GM20431 (cell line): ENCODE data around the gene KDM3B.
"Not testable (repeated sequence)": the region's sequence is repeated elsewhere in the genome, so short reads cannot be mapped to it uniquely, and the experiment has no call there.

Experiments
- in situ Hi-C: fragments of 300-500 bp; cut with MseI, MboI; formaldehyde crosslinking; loops from one replicate; pipeline ENCODE4 v1.15.0; 2020; ENCODE audit warnings: low sequenced_read_pairs; ENCODE audit not compliant: unreplicated experiment

Gene KDM3B, protein sequence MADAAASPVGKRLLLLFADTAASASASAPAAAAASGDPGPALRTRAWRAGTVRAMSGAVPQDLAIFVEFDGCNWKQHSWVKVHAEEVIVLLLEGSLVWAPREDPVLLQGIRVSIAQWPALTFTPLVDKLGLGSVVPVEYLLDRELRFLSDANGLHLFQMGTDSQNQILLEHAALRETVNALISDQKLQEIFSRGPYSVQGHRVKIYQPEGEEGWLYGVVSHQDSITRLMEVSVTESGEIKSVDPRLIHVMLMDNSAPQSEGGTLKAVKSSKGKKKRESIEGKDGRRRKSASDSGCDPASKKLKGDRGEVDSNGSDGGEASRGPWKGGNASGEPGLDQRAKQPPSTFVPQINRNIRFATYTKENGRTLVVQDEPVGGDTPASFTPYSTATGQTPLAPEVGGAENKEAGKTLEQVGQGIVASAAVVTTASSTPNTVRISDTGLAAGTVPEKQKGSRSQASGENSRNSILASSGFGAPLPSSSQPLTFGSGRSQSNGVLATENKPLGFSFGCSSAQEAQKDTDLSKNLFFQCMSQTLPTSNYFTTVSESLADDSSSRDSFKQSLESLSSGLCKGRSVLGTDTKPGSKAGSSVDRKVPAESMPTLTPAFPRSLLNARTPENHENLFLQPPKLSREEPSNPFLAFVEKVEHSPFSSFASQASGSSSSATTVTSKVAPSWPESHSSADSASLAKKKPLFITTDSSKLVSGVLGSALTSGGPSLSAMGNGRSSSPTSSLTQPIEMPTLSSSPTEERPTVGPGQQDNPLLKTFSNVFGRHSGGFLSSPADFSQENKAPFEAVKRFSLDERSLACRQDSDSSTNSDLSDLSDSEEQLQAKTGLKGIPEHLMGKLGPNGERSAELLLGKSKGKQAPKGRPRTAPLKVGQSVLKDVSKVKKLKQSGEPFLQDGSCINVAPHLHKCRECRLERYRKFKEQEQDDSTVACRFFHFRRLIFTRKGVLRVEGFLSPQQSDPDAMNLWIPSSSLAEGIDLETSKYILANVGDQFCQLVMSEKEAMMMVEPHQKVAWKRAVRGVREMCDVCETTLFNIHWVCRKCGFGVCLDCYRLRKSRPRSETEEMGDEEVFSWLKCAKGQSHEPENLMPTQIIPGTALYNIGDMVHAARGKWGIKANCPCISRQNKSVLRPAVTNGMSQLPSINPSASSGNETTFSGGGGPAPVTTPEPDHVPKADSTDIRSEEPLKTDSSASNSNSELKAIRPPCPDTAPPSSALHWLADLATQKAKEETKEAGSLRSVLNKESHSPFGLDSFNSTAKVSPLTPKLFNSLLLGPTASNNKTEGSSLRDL (N-terminal part only)

DNA sequence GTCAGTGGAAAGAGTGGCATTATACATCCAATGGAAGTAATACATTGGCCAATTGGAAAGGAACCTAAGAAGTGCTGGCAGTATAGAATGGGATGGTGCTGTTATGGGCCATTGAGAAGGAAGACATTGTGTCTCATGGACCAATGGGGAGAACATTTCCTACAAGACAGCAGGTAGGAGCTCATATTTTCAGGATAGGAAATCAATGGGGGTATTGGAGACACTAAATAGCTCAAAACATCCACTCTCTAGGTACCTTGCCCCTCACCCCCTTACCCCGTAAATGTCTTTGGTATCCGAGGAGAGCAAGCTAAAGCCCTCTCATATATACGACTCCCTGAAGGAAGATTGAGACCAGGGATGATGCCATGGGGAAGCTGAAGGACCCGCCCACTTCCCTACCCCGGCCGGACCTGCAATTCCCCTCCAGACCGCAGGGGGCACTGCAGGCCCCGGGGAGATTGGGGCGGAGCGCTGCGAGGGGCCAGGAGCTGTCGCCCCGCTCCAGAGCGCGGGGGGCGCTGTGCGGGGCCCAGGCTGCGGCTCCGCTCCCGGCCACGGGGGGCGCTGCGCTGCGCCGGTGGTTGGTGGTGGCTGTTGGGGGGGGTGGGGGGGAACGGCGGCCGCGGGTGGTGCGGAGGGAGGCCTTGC lies at the start of gene KDM3B:
Gene KDM3B (plus strand): TSS at position 615 of the 651 bp plus-strand sequence. CDS start 111 bp downstream, outside the sequence.
- in situ Hi-C loops = no loop called here

DNA sequence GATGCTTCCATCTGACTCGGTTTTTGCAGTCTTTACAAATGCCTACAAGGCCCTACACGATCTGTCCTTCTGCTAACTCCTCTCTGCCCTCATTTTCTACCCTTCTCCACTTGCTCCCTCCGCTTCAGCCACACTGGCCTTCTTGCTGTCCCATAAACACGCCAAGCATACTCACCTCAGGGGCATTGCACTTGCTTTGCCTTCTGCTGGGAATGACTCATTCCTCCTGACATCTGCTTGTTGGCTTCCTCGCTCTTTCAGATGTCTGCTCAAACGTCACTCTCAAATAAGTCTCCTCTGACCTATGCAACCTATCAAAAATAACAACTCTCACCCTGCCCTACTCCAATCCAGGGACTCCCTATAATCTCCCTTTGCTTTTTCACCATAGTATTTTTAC lies 49.1 kb upstream of the KDM3B start:
- in situ Hi-C loops = no loop called here

DNA sequence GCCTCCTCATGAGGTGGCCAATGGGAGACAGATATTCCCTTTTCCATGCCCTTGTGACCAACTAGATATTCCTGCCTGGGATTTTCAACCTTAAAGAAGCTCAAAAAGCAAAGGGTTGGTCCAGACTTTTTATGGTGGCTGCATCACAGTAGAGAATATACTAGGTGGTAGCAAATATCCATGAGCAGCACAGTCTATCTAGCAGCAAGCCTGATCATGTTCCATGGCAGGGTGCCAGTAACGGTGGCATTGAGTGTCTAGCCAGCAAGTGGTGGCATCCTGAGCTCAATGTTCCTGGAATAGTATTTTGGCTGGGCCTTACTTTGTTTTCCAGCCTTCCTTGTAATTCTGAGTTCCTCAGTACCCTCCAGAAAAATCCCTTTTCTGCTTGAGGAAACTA lies 46.7 kb upstream of the KDM3B start:
- in situ Hi-C loops = no loop called here

DNA sequence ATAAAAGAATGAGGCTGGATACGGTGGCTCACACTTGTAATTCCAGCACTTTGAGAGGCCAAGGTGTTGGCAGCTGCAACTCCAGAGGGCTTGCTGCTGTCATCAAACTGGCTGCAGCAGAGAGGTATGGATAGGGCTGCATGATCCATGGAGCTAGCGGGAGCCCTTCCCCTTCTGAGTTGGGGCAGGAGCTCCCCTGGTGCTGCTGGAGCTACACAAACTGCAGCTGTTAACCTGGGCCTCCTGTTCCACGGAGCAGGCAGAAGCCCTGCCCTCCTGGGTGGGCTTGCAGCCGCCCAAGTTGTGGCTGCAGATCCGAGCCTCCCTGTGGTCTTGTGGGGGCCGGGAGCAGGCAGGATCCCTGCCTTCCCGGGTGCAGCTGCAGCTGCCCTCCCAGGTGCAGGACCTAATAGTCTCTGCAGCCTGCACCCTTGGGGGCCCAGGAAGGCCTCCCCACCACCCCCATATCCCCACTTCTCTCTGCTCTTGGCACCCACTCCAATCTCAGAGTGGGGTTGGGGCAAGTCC lies 36.7 kb upstream of the KDM3B start:
- in situ Hi-C loops = no loop called here

DNA sequence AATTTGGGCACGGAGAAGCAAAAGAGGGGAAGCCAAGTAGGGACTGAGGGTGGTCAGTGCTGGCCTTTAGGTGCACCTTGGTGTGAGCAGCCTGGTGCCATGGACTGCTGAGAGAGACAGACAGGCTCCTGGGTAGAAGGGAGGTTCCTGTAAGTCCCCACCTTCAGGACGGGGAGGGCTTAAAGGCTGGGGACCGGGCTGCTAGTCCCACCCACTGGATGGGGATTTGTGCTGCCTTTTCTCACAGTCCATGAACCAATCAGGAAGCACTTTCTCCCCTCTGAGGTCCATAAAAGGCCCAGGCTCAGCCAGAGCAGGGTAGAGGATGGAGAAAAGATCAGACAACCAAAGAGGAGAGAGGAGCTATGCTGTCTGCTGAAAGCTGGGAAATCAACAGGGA lies 36.1 kb upstream of the KDM3B start:
- in situ Hi-C loops = no loop called here

DNA sequence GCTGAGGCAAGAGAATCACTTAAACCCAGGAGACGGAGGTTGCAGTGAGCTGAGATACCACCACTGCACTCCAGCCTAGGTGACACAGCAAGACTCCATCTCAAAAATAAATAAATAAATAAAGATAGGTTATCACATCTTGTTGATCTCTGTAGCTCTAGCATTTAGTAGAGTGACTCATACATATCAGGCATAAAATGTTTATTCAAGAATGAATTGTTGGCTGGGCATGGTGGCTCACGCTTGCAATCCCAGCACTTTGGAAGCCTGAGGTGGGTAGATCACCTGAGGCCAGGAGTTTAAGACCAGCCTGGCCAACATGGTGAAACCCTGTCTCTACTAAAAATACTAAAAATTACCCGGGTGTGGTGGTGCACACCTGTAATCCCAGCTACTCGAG lies 34.3 kb upstream of the KDM3B start:
- in situ Hi-C loops = not testable (repeated sequence)

DNA sequence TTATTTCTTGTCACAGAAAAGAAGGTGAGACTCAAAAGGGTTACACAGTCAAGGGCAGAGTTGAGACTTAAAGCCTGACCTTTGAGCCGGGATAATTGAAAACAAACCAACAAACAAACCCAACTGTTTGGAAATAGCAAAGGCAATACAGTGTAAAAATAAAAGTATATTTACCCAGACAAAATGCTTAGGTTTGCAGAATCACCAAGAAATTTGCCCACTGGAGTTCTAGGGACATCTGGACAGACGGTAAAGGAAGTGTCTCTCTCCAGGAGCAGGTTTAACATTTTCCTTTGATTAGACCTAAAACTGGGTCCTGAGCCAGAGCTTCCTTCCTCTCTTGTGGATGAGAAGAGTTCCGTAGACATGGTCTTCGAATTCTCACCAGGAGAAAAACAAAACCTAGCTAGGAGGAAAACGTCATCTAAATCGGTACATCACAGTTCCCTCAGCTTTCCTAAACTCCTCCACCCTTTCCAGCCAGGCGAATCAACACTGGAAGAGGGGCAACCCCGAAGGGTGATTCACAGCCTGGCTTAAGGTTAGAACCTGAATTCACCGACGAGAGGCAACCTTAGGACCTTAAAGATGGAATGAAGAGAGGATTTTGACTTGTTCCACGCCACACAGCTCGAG lies 21.6 kb upstream of the KDM3B start:
- in situ Hi-C loops = no loop called here

DNA sequence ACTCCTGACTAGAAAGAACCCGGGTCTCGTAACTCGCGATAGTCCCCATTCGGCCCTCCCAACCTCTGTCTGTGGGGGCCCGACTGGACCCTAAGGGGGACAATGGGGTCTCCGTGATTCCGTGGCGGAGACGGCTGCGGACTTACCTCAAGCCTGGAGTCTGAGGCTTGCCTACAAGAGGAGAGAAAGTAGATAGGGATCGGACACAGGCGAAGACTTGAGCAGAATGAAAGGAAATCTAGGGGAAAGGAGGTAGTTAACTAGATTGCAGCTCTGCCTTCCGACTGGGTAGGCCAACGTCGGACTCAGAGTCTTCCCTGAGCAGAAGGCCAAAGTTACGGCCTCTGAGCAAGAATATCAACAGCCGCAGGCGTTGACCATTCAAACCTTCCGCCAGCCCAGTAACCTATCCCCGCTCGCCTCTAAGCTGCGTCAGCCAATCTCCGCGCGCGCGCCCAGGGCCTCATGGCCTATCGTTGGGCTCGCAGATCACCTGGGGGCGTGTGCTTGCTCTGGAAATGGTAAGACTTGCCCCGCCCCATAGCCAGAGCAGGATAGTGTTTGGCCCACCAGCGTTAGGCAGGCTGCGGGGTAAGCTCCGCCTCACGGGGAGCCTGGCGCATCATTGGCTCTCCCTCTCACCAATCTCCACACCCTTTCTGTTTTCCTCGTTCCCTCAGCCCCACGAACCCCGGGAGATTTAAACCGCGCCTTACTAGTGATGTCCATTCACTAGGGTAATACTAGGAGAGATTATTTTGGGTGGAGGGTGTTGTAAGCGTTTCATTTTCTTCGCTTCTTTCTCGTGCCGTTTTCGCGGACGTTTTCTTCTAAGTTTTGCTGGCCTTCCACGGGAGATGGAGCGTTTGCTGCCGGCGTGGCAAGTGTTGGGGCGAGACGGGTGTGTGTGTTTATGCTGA lies 20.8 kb upstream of the KDM3B start, which contains the start of gene CDC25C:
Gene CDC25C (minus strand): TSS at position 356 of the 920 bp plus-strand sequence. CDS start 624 bp downstream, outside the sequence.
- in situ Hi-C loops = no loop called here

DNA sequence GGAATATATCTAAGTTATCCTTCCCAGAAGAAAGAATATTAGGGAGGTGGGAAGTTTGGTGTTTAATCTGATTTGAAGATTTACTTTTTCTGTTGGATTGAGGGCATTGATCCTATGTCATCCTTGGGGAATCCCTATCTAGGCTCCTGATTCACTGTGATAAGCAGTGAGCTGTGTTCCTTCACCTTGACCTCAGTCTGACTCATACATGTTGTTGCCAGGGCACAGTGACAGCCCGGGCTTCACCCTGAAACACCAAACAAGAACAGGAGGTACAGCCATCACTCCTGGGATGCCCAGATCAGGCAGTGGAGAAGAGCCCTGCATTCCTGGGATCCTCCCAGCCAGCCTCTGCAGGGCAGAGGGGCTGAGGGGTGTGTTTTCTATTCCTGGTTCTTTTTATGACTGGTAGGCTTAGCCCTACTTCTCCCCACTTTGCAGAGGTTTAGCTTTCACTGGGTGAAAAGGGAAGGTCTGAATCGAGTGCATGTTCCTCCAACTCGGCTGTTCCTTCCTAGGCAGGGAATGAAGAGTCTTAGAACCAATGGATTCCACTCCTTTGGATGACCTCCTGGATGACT lies 17.5 kb upstream of the KDM3B start:
- in situ Hi-C loops = no loop called here

DNA sequence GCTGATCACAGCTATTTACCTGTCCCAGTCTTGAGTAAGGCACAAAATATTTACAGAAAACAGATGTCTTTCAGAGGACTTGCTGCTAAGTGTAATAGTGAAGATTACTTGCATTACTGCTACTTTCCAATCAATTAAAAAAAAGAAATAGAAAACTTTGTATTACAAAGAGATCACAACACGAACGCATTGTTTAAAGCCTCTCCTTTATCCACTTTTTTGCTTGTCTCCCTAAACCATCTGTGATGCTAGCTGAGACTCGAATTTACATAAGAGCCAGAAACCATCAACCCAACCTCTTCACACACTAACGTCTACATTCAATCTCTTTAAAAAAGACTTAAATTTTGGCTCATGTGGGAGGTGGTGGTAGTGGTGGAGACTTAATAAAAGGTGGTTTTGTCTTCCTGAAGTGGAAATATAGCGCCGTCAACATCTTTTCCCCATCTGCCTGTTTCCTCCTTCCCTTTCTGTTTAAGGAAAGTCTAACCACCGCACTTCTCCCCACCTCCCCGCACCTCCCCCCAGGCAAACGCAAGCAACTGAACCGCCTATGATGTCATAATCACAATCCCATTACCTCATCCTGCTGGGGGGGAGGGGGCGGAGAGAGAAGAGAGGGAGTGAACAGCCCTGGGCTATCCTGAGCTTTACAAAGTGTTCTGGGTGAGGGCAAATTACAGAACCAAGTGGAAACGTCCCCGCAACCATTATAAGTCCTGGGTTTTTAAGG lies 15.4 kb upstream of the KDM3B start:
- in situ Hi-C loops = no loop called here

DNA sequence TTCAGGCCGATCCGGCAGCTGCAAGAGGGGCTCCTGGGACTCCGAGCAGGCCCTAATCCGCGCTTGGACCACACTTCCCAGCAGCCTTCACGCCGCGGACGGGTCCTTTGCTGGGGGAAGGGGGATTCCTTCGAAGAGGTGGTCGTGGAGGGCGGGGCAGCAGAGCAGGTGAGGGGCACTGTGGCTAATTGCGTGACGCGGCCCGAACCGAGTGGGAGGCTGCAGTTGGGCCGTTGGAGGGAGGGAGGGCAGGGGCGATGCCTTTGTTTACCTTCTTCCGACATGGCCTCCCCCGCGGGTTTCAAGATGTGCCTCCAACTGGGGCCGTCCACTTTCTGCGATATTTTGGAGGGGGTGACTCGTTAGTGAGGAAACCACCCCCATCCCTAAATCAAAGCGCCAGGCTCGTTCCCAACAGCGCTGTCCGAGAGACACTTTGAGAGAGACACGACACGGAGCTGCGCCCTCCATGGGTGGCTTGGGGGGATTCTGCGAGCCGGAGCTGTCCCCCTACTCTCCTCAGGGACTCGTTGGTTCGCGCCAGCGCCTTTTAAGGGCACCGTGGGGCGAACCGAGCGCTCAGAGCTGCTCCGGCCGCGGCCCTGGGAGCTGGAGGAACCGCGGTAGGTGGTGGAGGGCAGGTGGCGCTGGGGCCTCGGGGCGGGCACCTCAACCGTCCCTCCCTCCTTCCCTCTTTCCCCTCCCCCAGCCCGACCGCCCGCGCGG lies 14.6 kb upstream of the KDM3B start, which contains the start of gene FAM53C:
Gene FAM53C (plus strand): TSS at position 582 of the 726 bp plus-strand sequence. CDS start 3,070 bp downstream, outside the sequence.
- in situ Hi-C loops = no loop called here

DNA sequence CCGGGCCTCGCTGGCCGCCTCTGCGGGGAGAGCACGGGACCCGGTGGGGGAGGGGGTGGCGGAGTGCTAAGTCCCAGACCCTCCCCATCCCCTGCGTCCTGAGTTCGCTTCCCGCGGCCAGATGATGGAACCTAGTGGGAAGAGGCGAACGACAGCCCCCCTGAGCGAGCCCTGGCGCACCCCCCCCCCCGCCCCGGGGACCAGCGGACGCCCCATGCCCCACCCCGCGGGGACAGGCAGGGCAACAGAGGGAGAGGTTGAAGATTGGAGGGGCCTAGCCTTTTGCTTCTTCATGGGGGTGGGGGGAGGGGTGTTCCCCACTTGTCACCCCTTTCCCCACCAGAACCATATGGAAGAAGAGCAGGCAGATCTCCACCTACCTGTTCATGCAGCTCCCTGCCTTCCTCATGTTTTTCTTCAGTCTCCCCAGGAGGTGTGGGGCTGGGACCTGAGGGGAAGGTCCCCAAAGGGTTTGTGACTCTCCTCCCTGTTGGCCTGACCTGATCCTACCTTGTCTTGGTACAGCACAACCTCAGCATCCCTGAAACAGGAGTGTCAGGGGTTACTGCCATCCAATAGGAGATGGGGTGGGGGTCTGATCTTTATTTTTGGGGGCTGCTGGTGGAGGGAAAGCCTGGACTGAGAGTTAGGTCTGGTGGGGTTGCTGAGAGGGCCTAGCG lies 13.9 kb upstream of the KDM3B start:
- in situ Hi-C loops = no loop called here

DNA sequence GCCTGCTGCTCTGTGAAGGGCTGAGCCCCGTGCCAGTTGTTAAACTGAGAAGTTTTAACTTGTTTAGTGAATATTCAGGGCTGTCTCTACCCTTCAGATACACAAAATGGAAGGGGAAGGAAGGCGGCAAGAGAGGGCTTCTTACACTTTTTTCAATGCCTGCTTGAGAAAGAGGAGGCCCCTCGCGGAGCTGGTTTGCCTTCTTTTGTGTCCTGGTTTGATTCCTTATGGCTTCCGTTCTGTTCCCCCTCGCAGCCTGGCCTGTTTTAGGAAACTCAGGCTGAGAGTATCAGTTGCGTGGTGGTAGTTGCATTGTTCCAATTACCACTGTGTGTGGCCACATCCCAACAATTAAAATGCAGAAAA lies 13.4 kb upstream of the KDM3B start:
- in situ Hi-C loops = no loop called here

DNA sequence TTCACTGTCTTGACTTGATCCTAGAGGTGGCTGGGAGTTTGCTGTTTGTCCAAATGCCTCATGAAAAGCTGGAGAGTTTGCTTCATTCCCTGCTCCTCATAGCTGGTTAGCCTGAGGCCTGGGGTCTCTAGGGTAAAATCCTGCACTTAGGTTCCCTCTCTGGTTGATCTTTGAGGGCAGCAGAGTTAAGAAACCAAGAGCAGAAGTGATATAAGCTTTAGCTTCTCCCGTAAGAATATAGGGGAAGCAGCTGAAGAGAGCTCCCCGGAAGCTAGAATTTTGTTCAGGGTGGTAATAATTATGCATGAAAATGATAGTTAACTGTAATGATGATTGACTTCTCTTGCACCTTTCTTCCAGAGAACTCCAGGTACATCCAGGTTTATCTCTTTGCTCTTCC lies 13.0 kb upstream of the KDM3B start:
- in situ Hi-C loops = no loop called here

DNA sequence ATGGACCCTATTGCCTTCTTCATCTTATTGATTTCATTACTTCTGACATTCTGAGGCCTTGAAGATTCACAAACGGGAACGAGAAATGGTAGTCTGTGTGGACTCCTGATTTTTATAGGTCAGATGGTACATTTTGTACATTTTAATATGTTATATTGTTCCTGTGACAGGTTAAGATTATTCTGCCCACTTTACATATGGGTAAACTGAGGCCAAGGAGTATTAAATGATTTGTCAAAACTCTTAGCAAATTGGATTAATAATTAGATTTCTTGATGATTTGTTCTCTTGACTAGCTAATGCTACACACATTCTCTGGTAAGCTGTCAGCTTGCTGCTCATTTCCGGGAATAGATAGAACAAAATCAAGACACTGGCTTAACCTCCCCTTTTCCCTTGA lies 12.5 kb upstream of the KDM3B start:
- in situ Hi-C loops = no loop called here
